Measurements from ENCODE around the gene RBMX. TPM values are rescaled to one million over a fixed set of nuclear protein-coding genes. Genes with fewer than 3 reads are reported as not detected.

RBMX gene
- total RNA-seq, 1 experiment from 2014 or later, result 690 TPM

DNA sequence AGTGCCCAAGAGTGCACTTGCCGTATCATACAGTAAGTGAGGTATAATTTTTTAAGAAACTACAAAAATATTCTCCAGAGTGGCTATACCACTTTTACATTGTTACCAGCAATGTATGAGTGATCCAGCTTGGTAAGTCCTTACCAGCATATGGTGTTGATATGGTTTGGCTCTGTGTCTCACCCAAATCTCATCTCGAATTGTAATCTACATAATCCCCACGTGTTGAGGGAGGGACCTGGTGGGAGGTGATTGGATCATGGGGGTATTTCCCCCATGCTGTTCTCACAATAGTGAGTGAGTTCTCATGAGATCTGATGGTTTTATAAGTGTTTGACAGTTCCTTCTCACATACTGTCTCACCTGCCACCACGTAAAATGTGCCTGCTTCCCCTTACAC, 44.8 kb downstream of the RBMX start:
- no peak for DNase-seq (ENCODE audit: low spot score)

DNA sequence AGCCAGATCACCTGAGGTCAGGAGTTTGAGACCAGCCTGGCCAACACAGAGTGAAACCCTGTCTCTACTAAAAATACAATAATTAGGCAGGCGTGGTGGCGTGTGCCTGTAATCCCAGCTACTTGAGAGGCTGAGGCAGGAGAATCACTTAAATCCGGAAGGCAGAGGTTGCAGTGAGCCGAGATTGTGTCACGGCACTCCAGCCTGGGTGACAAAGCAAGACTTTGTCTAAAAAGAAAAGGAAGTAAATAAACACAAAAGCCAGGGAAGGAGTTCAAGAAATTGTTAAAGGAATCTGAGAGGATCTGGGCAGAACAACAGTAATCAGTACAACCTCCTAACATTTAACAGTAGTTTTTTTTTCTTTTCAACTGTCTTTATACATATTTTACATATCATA, 51.1 kb downstream of the RBMX start:
- no peak for DNase-seq (ENCODE audit: low spot score)

DNA sequence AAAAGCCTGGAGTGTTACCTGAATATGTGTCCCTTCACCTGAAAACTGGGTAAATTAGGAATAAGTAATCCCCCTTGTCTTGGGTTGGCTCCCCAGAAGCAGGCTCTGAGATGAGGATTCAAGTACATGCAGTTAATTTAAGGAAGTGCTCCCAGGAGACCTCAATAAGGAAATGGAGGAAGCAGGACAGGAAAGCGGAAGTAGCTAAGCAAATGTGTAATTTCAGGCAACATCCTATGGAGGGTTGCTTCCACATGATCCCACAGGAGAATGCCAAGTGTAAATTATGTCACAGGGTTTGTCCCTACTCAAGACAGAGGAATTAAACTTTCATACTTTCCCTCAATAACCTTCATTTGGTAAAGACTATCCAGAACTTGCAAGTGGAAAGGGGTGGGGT, 51.7 kb downstream of the RBMX start:
- no peak for DNase-seq (ENCODE audit: low spot score)

DNA sequence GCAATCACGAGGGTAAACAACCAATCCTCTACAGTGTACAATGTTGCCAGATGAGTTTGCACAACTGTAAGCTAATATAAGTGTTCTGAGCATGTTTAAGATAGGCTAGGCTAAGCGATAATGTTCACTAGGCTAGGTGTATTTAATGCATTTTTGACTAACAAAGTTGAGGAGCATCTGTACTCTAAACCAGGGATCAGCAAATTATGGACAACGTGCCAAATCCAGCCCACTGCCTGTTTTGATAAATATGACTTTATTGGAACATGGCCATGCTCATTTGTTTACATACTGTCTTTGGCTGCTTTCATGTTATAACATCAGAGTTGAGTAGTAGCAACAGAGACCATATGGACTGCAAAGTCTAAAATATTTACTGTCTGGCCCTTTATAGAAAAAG, 53.5 kb downstream of the RBMX start:
- DNase-seq (ENCODE audit: low spot score), result no peak

DNA sequence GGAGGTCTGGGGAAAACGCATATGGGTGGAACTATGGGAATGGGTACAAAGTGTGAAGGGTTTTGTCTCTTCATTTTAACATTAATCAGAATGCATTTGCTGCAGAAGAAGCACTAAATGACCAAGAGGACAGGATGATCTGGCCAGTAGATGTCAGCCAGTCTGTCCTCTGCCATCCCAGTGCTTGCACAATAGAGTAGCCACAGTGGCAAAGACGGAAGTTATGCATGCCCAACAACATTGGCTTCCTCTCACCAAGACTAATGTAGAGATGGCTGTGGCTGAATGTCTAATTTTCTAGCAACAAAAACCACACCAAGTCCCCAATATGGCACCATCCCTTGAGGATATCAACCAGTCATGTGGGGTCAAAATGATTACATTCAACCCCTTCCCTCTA, 54.8 kb downstream of the RBMX start:
- no peak for DNase-seq (ENCODE audit: low spot score)

Other genes starting within 250 kb of the RBMX start
- gene CD40LG, start 232.6 kb downstream of the RBMX start, total RNA-seq (2014; rRNA removed; shearing (Covaris generic)), result not detected in 2 replicates
- gene ARHGEF6, start 99.8 kb downstream of the RBMX start, total RNA-seq (2014; rRNA removed; shearing (Covaris generic)), result 6.6 and 8.0 TPM in 2 replicates
- gene GPR101, start 153.3 kb upstream of the RBMX start, total RNA-seq (2014; rRNA removed; shearing (Covaris generic)), result not detected in 2 replicates